GM19372 (cell line): ENCODE results near the gene AKT3.
"Not testable (repeated sequence)": the region's sequence is repeated elsewhere in the genome, so short reads cannot be mapped to it uniquely, and the experiment has no call there.

Source experiments
- ATAC-seq: cut with Tn5 transposase; IDR thresholded peaks from one replicate; pipeline ENCODE4 v1.9.1; 2021; ENCODE audit warnings: mild to moderate bottlenecking, low read depth, moderate library complexity; ENCODE audit not compliant: unreplicated experiment

The AKT3 gene

GRCh38 chr1:243850202-243850451, at the start of gene AKT3:
Gene AKT3, minus strand, starts transcription at chr1:243850243. Its CDS starts 7,073 bp downstream, at chr1:243843170.
- ATAC-seq: peak; percentile 48

- ATAC-seq: no peak
These were observed 48.2 kb upstream of the AKT3 start for GRCh38 chr1:243898278-243898677.

GRCh38 chr1:243896313-243896712, 46.3 kb upstream of the AKT3 start:
- no peak for ATAC-seq

GRCh38 chr1:243892456-243892855, 42.4 kb upstream of the AKT3 start:
- ATAC-seq: no peak

- ATAC-seq: no peak
These were observed 40.5 kb upstream of the AKT3 start for GRCh38 chr1:243890576-243890975.

- no peak for ATAC-seq
These were observed 35.8 kb upstream of the AKT3 start for GRCh38 chr1:243885806-243886205.

GRCh38 chr1:243884603-243885002, 34.6 kb upstream of the AKT3 start:
- ATAC-seq: no peak

GRCh38 chr1:243883551-243883950, 33.5 kb upstream of the AKT3 start:
- ATAC-seq: no peak

- ATAC-seq: no peak
These were observed 32.2 kb upstream of the AKT3 start for GRCh38 chr1:243882276-243882675.

GRCh38 chr1:243877058-243877457, 27.0 kb upstream of the AKT3 start:
- ATAC-seq: not testable (repeated sequence)

GRCh38 chr1:243855616-243856318, 5.7 kb upstream of the AKT3 start:
- ATAC-seq: no peak

GRCh38 chr1:243851765-243852164, 1.7 kb upstream of the AKT3 start:
- no peak for ATAC-seq

- no peak for ATAC-seq
These were observed 1.3 kb upstream of the AKT3 start for GRCh38 chr1:243851257-243851756.

GRCh38 chr1:243850452-243851256, 611 bp upstream of the AKT3 start:
- ATAC-seq: peak; percentile 42

- peak; percentile 19 for ATAC-seq
These were observed 432 bp downstream of the AKT3 start for GRCh38 chr1:243849421-243850201.

GRCh38 chr1:243848858-243849420, 1.1 kb downstream of the AKT3 start:
- no peak for ATAC-seq

GRCh38 chr1:243848165-243848857, 1.7 kb downstream of the AKT3 start:
- no peak for ATAC-seq

GRCh38 chr1:243846761-243847160, 3.3 kb downstream of the AKT3 start:
- no peak for ATAC-seq

GRCh38 chr1:243845888-243846287, 4.2 kb downstream of the AKT3 start:
- ATAC-seq: no peak

- no peak for ATAC-seq
These were observed 5.9 kb downstream of the AKT3 start for GRCh38 chr1:243844186-243844585.
